ENCODE measurements around the gene RBP7.

DNA sequence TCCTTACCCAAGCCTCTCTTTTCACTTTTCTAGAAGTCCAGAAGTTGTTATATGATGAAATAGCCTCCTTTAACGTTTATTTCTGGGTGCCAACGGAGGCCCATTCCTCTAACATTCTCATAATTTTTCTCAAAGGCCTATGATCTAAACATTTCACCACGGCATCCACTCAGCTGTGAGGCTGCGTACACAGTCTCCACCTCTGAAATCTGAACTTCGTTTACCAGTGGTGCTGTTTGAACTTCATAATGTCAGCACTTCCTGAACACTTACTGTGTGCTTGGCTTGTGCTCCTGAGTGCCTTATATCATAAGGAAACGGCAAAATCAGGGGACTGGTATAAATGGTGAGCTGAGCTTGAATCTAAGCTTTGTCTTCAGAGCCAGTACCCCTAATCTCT lies 12.0 kb upstream of the RBP7 start:
- TF ChIP-seq POLR2A (IDR thresholded peaks at IDR 0.05) (no peak), CTCF (IDR thresholded peaks at IDR 0.05) (no peak)

Measured in lower leg skin (tissue), 3 donors.